ENCODE data around the gene CDH4.

The CDH4 gene

GRCh38 chr20:61543931-61544745, 292.1 kb downstream of the CDH4 start:
- DNase-seq = no peak

- DNase-seq = no peak
Measured at GRCh38 chr20:61544910-61545889, 293.1 kb downstream of the CDH4 start.

GRCh38 chr20:61546641-61547040, 294.6 kb downstream of the CDH4 start:
- no peak for DNase-seq

- no peak for DNase-seq
Measured at GRCh38 chr20:61548069-61548468, 296.0 kb downstream of the CDH4 start.

- no peak for DNase-seq
Measured at GRCh38 chr20:61549865-61550264, 297.8 kb downstream of the CDH4 start.

- no peak for DNase-seq
Measured at GRCh38 chr20:61551401-61551800, 299.3 kb downstream of the CDH4 start.

- DNase-seq = no peak
Measured at GRCh38 chr20:61554617-61555016, 302.6 kb downstream of the CDH4 start.

- DNase-seq = no peak
Measured at GRCh38 chr20:61555566-61555965, 303.5 kb downstream of the CDH4 start.

GRCh38 chr20:61556111-61556510, 304.1 kb downstream of the CDH4 start:
- no peak for DNase-seq

GRCh38 chr20:61556673-61557072, 304.6 kb downstream of the CDH4 start:
- DNase-seq = no peak

- DNase-seq = no peak
Measured at GRCh38 chr20:61557621-61558020, 305.6 kb downstream of the CDH4 start.

- no peak for DNase-seq
Measured at GRCh38 chr20:61558726-61559125, 306.7 kb downstream of the CDH4 start.

- DNase-seq = no peak
Measured at GRCh38 chr20:61559706-61560315, 307.8 kb downstream of the CDH4 start.

GRCh38 chr20:61560361-61560853, 308.3 kb downstream of the CDH4 start:
- no peak for DNase-seq

- DNase-seq = no peak
Measured at GRCh38 chr20:61561111-61561830, 309.2 kb downstream of the CDH4 start.

GRCh38 chr20:61562491-61562890, 310.4 kb downstream of the CDH4 start:
- no peak for DNase-seq

- no peak for DNase-seq
Measured at GRCh38 chr20:61562897-61563504, 310.9 kb downstream of the CDH4 start.

- no peak for DNase-seq
Measured at GRCh38 chr20:61564628-61565027, 312.6 kb downstream of the CDH4 start.

GRCh38 chr20:61565791-61566190, 313.7 kb downstream of the CDH4 start:
- no peak for DNase-seq

GRCh38 chr20:61566691-61567090, 314.6 kb downstream of the CDH4 start:
- DNase-seq = no peak

- DNase-seq = no peak
Measured at GRCh38 chr20:61567204-61567603, 315.1 kb downstream of the CDH4 start.

- DNase-seq = no peak
Measured at GRCh38 chr20:61569825-61570224, 317.8 kb downstream of the CDH4 start.

Data from NCI-H1436 (cell line).